Endodermal cell (in vitro differentiated cells): ENCODE results near the gene PCGF6. TPM values are rescaled to one million over a fixed set of nuclear protein-coding genes. Genes with fewer than 3 reads are reported as not detected.

Source experiments
- DNase-seq: peaks from one replicate; pipeline ENCODE4 v3.0.0-alpha.2; 2017
- H3K27ac ChIP-seq: 2 replicates; pipeline ENCODE4 v1.5.1; 2013; ENCODE audit warnings: mild to moderate bottlenecking, low read depth, low read length, moderate library complexity
- H3K27me3 ChIP-seq: 2 replicates; pipeline ENCODE4 v1.6.1; 2013; ENCODE audit warnings: mild to moderate bottlenecking, low read length, moderate library complexity; ENCODE audit not compliant: insufficient read depth, control insufficient read depth, poor library complexity, severe bottlenecking
- H3K36me3 ChIP-seq: 2 replicates; pipeline ENCODE4 v1.7.0; 2013; ENCODE audit warnings: mild to moderate bottlenecking, low read length, moderate library complexity; ENCODE audit not compliant: control insufficient read depth, insufficient read depth
- H3K4me1 ChIP-seq: one replicate; pipeline ENCODE4 v1.7.0; 2013; ENCODE audit warnings: low read length; ENCODE audit not compliant: control insufficient read depth, insufficient read depth
- H3K4me3 ChIP-seq: 2 replicates; pipeline ENCODE4 v1.5.1; 2013; ENCODE audit warnings: mild to moderate bottlenecking, low read length, moderate library complexity
- H3K9ac ChIP-seq: 2 replicates; pipeline ENCODE4 v1.6.1; 2013; ENCODE audit warnings: mild to moderate bottlenecking, low read length, moderate library complexity; ENCODE audit not compliant: poor library complexity, severe bottlenecking; ENCODE audit errors: extremely low read depth
- H3K9me3 ChIP-seq: 2 replicates; pipeline ENCODE4 v1.6.1; 2013; ENCODE audit warnings: mild to moderate bottlenecking, low read length, moderate library complexity; ENCODE audit not compliant: control insufficient read depth
- H3K27ac Mint-ChIP-seq: 2 replicates; pipeline ENCODE4 v1.8.0; 2020; ENCODE audit warnings: mixed read lengths
- H3K27me3 Mint-ChIP-seq: 2 replicates; pipeline ENCODE4 v1.8.0; 2021; ENCODE audit warnings: mild to moderate bottlenecking, mixed read lengths; ENCODE audit not compliant: insufficient read depth
- H3K36me3 Mint-ChIP-seq: 2 replicates; pipeline ENCODE4 v1.8.0; 2020; ENCODE audit warnings: low read depth, mixed read lengths
- H3K4me1 Mint-ChIP-seq: 2 replicates; pipeline ENCODE4 v1.8.0; 2020; ENCODE audit warnings: mixed read lengths
- H3K4me3 Mint-ChIP-seq: 2 replicates; pipeline ENCODE4 v1.8.0; 2020; ENCODE audit warnings: mild to moderate bottlenecking, moderate library complexity, mixed read lengths
- H3K9me3 Mint-ChIP-seq: 2 replicates; pipeline ENCODE4 v1.8.0; 2020; ENCODE audit warnings: mild to moderate bottlenecking, mixed read lengths
- WGBS, 2 experiments: methylation state at CpG; one replicate each; pipeline versions ENCODE4 v1.1.5 to v1.1.7; 2013; ENCODE audit warnings: missing lambda C conversion rate in 2 of 2, mixed read lengths in 1 of 2; ENCODE audit not compliant: insufficient coverage in 1 of 2, insufficient read length in 1 of 2; 5-methylcytosine and 5-hydroxymethylcytosine counted together
- total RNA-seq, 2 donors: library from RNA; stranded (reverse); fragmentation: NEBNext Ultra II Directional in 1 of 2; extraction: Animal tissue kit (Norgen Biotek cat#: 25700) in 1 of 2; gene quantifications; 2 replicates in 1 of 2; 3 replicates in 1 of 2; pipeline ENCODE4 v1.2.1, GENCODE V29; 2021
- TF ChIP-seq, protein P1 (sequence below): fragments of 200-600 bp; sonication (generic); conservative IDR thresholded peaks from 2 replicates; pipeline ENCODE4 v1.5.0; 2021; ENCODE audit warnings: antibody characterized with exemption, mild to moderate bottlenecking

Gene PCGF6
- total RNA-seq, 2 donors from 2014 or later, result 18.9 to 20.5 TPM

- peak overlapping the region; percentile 97 for H3K27ac Mint-ChIP-seq
- no peak for DNase-seq
- Histone ChIP-seq H3K4me3 (peak overlapping the region; percentile 92), H3K27ac (no peak overlapping the region), H3K27me3 (no peaks in the 10 kb centered on the region), H3K9me3 (no peaks in the 10 kb centered on the region), H3K36me3 (peaks cover 57% of the 10 kb centered on the region), H3K4me1 (peaks cover 3% of the 10 kb centered on the region), H3K9ac (peak overlapping the region; percentile 91)
- H3K4me1 Mint-ChIP-seq, result peaks cover 19% of the 10 kb centered on the region
- H3K27me3 Mint-ChIP-seq, result no peaks in the 10 kb centered on the region
- peak overlapping the region; percentile 99 for H3K4me3 Mint-ChIP-seq
- TF ChIP-seq, protein P1, sequence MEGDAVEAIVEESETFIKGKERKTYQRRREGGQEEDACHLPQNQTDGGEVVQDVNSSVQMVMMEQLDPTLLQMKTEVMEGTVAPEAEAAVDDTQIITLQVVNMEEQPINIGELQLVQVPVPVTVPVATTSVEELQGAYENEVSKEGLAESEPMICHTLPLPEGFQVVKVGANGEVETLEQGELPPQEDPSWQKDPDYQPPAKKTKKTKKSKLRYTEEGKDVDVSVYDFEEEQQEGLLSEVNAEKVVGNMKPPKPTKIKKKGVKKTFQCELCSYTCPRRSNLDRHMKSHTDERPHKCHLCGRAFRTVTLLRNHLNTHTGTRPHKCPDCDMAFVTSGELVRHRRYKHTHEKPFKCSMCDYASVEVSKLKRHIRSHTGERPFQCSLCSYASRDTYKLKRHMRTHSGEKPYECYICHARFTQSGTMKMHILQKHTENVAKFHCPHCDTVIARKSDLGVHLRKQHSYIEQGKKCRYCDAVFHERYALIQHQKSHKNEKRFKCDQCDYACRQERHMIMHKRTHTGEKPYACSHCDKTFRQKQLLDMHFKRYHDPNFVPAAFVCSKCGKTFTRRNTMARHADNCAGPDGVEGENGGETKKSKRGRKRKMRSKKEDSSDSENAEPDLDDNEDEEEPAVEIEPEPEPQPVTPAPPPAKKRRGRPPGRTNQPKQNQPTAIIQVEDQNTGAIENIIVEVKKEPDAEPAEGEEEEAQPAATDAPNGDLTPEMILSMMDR, result no peak
- H3K9me3 Mint-ChIP-seq, result no peaks in the 10 kb centered on the region
- H3K36me3 Mint-ChIP-seq, result peaks cover 51% of the 10 kb centered on the region
- WGBS, 2 experiments, result 0 to 3% methylated on average over 7 to 8 of the region's 8 CpGs
Observed at GRCh38 chr10:103396789-103397087, 45.8 kb upstream of the PCGF6 start.

DNA sequence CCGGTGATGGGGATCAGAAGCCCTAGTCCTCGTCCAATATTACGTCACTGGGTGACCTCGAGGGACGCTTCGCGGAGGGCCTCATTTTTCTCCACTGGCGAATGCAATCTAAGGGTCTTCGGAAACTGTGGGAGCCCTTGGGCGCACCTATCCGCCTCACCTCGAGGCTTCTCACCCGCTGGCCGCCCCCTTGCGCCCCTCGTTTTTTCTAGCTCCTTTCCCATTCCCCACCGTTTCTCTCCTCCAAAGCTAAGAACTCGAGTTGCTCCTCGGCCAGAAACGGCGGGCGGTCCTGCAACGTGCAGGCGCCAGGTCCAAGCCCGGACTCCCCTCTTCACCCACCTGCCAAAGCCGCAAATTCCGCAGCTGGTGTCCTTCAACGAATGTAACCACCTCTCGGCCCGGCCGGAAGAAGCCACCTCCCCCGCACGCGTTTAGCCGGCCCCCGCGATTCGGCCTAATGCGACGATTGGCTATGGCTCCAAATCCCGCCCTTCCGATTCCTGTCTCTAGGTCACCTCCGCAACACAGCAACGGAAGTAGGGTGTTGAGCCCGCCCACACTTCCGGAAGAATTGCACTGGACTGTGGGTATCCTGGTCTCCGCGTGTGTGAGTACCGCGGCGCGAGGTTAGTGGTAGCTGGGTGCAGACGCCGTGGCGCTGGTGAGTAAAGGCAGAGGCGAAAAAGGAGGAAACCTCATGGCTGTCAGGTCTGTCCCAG is 45.3 kb upstream of the PCGF6 start, which contains the start of the genes ATP5MK and PDCD11:
TSS of gene ATP5MK (minus strand) at position 409 of the 722 bp plus-strand sequence. CDS start 4,018 bp downstream, outside the sequence.
TSS of gene PDCD11 (plus strand) at position 560 of the 722 bp plus-strand sequence. CDS start 1,801 bp downstream, outside the sequence.
- Mint-ChIP-seq H3K27ac (peak within 1 kb of the TSS; percentile 97), H3K4me1 (peaks cover 19% of the 10 kb centered on the region), H3K4me3 (peak within 1 kb of the TSS; percentile 99), H3K27me3 (no peaks in the 10 kb centered on the region), H3K36me3 (peaks cover 50% of the 10 kb centered on the region), H3K9me3 (no peaks in the 10 kb centered on the region)
- peak within 1 kb of the TSS; percentile 45 for H3K27ac ChIP-seq
- peak within 1 kb of the TSS; percentile 92 for H3K4me3 ChIP-seq
- DNase-seq, result peak; percentile 99
- H3K9me3 ChIP-seq, result no peaks in the 10 kb centered on the region
- H3K9ac ChIP-seq, result peak within 1 kb of the TSS; percentile 91
- H3K4me1 ChIP-seq, result peaks cover 3% of the 10 kb centered on the region
- H3K36me3 ChIP-seq, result peaks cover 60% of the 10 kb centered on the region
- WGBS, 2 experiments, result 0% methylated on average over 46 to 56 of the region's 56 CpGs
- TF ChIP-seq, protein P1, result peak; percentile 30
- H3K27me3 ChIP-seq, result no peaks in the 10 kb centered on the region

DNA sequence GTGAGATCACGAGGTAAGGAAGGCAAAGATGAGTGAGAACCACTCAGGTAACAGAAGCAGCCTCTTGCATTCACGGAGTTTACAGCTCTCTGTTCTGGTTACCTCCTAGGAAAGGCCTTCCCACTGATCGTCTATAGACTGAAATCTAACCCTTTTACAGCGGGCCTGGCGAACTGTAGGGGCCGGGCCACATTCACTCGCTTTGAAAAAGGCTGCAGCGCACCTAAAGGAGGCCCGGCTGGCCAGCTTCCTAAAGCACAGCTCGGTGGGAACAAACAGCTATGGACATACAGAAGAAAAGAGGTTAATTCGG is 44.8 kb upstream of the PCGF6 start:
- TF ChIP-seq, protein P1, result no peak
- peaks cover 51% of the 10 kb centered on the region for H3K36me3 Mint-ChIP-seq
- WGBS, 2 experiments, result 3 to 8% methylated on average over 9 to 11 of the region's 11 CpGs

More for the DNA sequence above, 44.8 kb upstream of the PCGF6 start:
- no peaks in the 10 kb centered on the region for H3K27me3 Mint-ChIP-seq
- H3K27ac Mint-ChIP-seq, result peak overlapping the region; percentile 97
- no peaks in the 10 kb centered on the region for H3K9me3 ChIP-seq
- peaks cover 19% of the 10 kb centered on the region for H3K4me1 Mint-ChIP-seq
- H3K9ac ChIP-seq, result peak overlapping the region; percentile 91
- H3K4me3 ChIP-seq, result peak overlapping the region; percentile 92
- H3K4me3 Mint-ChIP-seq, result peak overlapping the region; percentile 99
- H3K27me3 ChIP-seq, result no peaks in the 10 kb centered on the region
- H3K9me3 Mint-ChIP-seq, result no peaks in the 10 kb centered on the region
- DNase-seq, result peak; percentile 60
- peak overlapping the region; percentile 45 for H3K27ac ChIP-seq
- H3K4me1 ChIP-seq, result peaks cover 3% of the 10 kb centered on the region
- peaks cover 62% of the 10 kb centered on the region for H3K36me3 ChIP-seq
